GM12801 (cell line): Measurements from ENCODE around the gene ROBO1.

Experiments
- CTCF ChIP-seq: IDR thresholded peaks from one replicate; pipeline ENCODE4 v1.5.1; 2011; ENCODE audit warnings: control low read depth; ENCODE audit not compliant: insufficient read length; ENCODE audit errors: extremely low read depth

ROBO1 gene

GRCh38 chr3:79268422-79268821, 499.4 kb downstream of the ROBO1 start:
- no peak for TF ChIP-seq CTCF

- TF ChIP-seq CTCF, result no peak
Observed at GRCh38 chr3:79264892-79265291, 502.9 kb downstream of the ROBO1 start.

GRCh38 chr3:79263423-79263822, 504.4 kb downstream of the ROBO1 start:
- no peak for TF ChIP-seq CTCF

GRCh38 chr3:79258479-79258878, 509.3 kb downstream of the ROBO1 start:
- no peak for TF ChIP-seq CTCF

- no peak for TF ChIP-seq CTCF
Observed at GRCh38 chr3:79257791-79258190, 510.0 kb downstream of the ROBO1 start.

- TF ChIP-seq CTCF, result no peak
Observed at GRCh38 chr3:79255702-79256101, 512.1 kb downstream of the ROBO1 start.

GRCh38 chr3:79255292-79255691, 512.5 kb downstream of the ROBO1 start:
- TF ChIP-seq CTCF, result no peak

GRCh38 chr3:79253704-79254103, 514.1 kb downstream of the ROBO1 start:
- no peak for TF ChIP-seq CTCF
